ENCODE results near the gene PHLPP1. TPM values are rescaled to one million over a fixed set of nuclear protein-coding genes. Genes with fewer than 3 reads are reported as not detected.

Gene PHLPP1
- total and polyA plus RNA-seq, 9 donors: 4.4 to 15.9 (median 12.0) TPM

- Histone ChIP-seq H3K4me3 (no peak overlapping the region), H3K27ac (no peak overlapping the region)
- no peak for TF ChIP-seq POLR2A (IDR thresholded peaks at IDR 0.05)
- TF ChIP-seq, protein P1, sequence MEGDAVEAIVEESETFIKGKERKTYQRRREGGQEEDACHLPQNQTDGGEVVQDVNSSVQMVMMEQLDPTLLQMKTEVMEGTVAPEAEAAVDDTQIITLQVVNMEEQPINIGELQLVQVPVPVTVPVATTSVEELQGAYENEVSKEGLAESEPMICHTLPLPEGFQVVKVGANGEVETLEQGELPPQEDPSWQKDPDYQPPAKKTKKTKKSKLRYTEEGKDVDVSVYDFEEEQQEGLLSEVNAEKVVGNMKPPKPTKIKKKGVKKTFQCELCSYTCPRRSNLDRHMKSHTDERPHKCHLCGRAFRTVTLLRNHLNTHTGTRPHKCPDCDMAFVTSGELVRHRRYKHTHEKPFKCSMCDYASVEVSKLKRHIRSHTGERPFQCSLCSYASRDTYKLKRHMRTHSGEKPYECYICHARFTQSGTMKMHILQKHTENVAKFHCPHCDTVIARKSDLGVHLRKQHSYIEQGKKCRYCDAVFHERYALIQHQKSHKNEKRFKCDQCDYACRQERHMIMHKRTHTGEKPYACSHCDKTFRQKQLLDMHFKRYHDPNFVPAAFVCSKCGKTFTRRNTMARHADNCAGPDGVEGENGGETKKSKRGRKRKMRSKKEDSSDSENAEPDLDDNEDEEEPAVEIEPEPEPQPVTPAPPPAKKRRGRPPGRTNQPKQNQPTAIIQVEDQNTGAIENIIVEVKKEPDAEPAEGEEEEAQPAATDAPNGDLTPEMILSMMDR (IDR thresholded peaks at IDR 0.05): no peak
These were observed 45.0 kb downstream of the PHLPP1 start for GRCh38 chr18:62760403-62760734.

DNA sequence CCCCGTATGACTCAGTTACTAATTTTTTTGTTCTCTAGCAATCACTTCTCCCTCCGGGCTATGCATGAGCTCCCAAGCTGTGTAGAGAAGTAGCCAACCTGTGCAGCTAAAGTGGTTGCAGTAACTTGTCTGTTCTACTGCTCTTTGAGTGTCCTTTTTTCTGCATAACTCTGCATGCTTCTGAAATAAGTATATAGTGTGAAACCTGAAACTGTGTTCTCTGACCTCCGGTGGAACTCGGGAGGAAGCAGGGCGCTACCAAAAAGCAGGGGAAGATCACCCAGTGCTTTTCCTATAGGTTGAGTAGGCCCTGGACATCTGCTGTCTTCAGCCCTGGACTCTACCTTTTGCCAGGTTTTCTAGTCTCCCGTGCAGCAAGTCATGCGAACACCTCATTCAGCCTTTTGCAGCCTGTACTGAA is 47.8 kb downstream of the PHLPP1 start:
- intact Hi-C loops (cut with DNase I): no loop called here
- no peaks in the 10 kb centered on the region for H3K36me3 ChIP-seq
- H3K9me3 ChIP-seq: no peaks in the 10 kb centered on the region
- 76 to 87% (median 86%) methylated on average over 7 of the region's 7 CpGs for WGBS, 3 donors
- DNase-seq: no peak
- no peak for TF ChIP-seq POLR2A (IDR thresholded peaks at IDR 0.05)
- TF ChIP-seq EP300 (IDR thresholded peaks at IDR 0.05): no peak
- TF ChIP-seq, protein P1 (IDR thresholded peaks at IDR 0.05): no peak
- H3K4me3 ChIP-seq: no peak overlapping the region
- no peaks in the 10 kb centered on the region for H3K4me1 ChIP-seq (ENCODE audit: insufficient read depth)
- no peak overlapping the region for H3K27ac ChIP-seq
- H3K27me3 ChIP-seq: no peaks in the 10 kb centered on the region

More at GRCh38 chr18:62760403-62760734, 45.0 kb downstream of the PHLPP1 start:
- Histone ChIP-seq H3K36me3 (no peaks in the 10 kb centered on the region), H3K9me3 (no peaks in the 10 kb centered on the region), H3K27me3 (no peaks in the 10 kb centered on the region), H3K4me1 (ENCODE audit: insufficient read depth) (no peaks in the 10 kb centered on the region)
- no peak for DNase-seq
- 78 to 83% (median 78%) methylated on average over 5 of the region's 5 CpGs for WGBS, 3 donors
- intact Hi-C loops (cut with DNase I): no loop called here

GRCh38 chr18:62766266-62766665 is 50.9 kb downstream of the PHLPP1 start:
- H3K27ac ChIP-seq: no peak overlapping the region
- WGBS, 3 donors: 86 to 93% (median 90%) methylated on average over 4 of the region's 4 CpGs

GRCh38 chr18:62767321-62767720 is 52.0 kb downstream of the PHLPP1 start:
- TF ChIP-seq, protein P1 (IDR thresholded peaks at IDR 0.05): no peak
- no peak for TF ChIP-seq EP300 (IDR thresholded peaks at IDR 0.05)
- TF ChIP-seq POLR2A (IDR thresholded peaks at IDR 0.05): no peak
- Histone ChIP-seq H3K27me3 (no peaks in the 10 kb centered on the region), H3K4me1 (ENCODE audit: insufficient read depth) (no peaks in the 10 kb centered on the region), H3K9me3 (no peaks in the 10 kb centered on the region), H3K27ac (no peak overlapping the region), H3K36me3 (no peaks in the 10 kb centered on the region), H3K4me3 (no peak overlapping the region)
- intact Hi-C loops (cut with DNase I): no loop called here
- DNase-seq: no peak
- WGBS, 3 donors: 95 to 97% (median 95%) methylated on average over 5 of the region's 5 CpGs

More at GRCh38 chr18:62766266-62766665, 50.9 kb downstream of the PHLPP1 start:
- intact Hi-C loops (cut with DNase I): no loop called here
- H3K36me3 ChIP-seq: no peaks in the 10 kb centered on the region
- DNase-seq: no peak
- TF ChIP-seq, protein P1 (IDR thresholded peaks at IDR 0.05): no peak
- no peak for TF ChIP-seq EP300 (IDR thresholded peaks at IDR 0.05)
- no peak for TF ChIP-seq POLR2A (IDR thresholded peaks at IDR 0.05)
- H3K9me3 ChIP-seq: no peaks in the 10 kb centered on the region
- H3K4me3 ChIP-seq: no peak overlapping the region
- no peaks in the 10 kb centered on the region for H3K4me1 ChIP-seq (ENCODE audit: insufficient read depth)
- H3K27me3 ChIP-seq: no peaks in the 10 kb centered on the region

All from ovary (tissue), 9 donors.